GM12864 (cell line): ENCODE data around the gene CDH23.

Source experiments
- DNase-seq: peaks from one replicate; pipeline ENCODE4 v3.0.0-alpha.2; 2011; ENCODE audit warnings: low read depth
- H3K4me3 ChIP-seq: 2 replicates; pipeline ENCODE4 v1.5.1; 2011; ENCODE audit warnings: mild to moderate bottlenecking, low read depth, low read length, control low read depth
- TF ChIP-seq, protein P1 (sequence below): IDR thresholded peaks from 2 replicates; pipeline ENCODE4 v1.5.1; 2011; ENCODE audit warnings: low read depth, mild to moderate bottlenecking, moderate library complexity, low read length, control low read depth, inconsistent platforms; ENCODE audit errors: missing control alignments

The CDH23 gene

DNA sequence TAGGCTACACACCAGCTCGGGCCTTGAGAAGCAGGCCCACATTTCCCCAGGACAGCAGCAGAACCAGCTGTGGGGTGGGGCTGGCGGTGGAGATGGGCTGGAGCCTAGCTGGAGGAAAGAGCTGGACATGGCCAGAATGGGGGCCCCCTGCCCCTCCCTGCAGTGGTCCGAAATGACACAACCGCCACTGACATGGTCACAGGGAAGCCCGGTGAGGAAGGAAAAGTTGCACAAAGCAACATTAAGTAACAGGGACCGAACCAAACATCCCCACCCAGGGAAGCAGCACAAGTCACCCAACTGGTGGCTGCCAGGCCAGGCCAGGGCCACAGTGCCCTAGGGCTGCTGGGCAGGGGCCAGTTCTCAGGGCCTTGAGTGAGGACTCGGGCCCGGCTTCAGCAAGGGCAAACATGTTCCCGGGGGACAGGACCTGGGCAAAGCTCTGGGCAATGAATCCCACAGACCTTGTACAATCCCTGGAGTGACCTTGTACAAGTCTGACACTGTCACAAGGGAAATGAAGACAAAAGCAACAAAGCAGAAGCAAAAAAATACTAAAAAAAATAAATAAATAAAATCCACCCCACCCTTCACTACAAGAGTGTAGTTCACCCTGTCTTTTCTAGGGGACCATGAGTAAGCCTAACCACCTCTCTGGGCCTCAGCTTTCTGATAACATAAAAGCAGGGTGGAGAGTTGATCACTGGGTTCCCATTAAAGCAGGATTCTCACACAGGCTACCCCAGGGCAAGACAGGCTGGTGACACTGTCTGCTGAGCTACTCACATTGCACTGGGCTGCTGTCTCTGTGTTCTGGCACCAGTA, 421.3 kb downstream of the CDH23 start:
- DNase-seq, result no peak
- TF ChIP-seq, protein P1, sequence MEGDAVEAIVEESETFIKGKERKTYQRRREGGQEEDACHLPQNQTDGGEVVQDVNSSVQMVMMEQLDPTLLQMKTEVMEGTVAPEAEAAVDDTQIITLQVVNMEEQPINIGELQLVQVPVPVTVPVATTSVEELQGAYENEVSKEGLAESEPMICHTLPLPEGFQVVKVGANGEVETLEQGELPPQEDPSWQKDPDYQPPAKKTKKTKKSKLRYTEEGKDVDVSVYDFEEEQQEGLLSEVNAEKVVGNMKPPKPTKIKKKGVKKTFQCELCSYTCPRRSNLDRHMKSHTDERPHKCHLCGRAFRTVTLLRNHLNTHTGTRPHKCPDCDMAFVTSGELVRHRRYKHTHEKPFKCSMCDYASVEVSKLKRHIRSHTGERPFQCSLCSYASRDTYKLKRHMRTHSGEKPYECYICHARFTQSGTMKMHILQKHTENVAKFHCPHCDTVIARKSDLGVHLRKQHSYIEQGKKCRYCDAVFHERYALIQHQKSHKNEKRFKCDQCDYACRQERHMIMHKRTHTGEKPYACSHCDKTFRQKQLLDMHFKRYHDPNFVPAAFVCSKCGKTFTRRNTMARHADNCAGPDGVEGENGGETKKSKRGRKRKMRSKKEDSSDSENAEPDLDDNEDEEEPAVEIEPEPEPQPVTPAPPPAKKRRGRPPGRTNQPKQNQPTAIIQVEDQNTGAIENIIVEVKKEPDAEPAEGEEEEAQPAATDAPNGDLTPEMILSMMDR, result no peak
- no peak overlapping the region for H3K4me3 ChIP-seq

GRCh38 chr10:71818674-71819260, 422.0 kb downstream of the CDH23 start:
- TF ChIP-seq, protein P1, result no peak
- no peak overlapping the region for H3K4me3 ChIP-seq

GRCh38 chr10:71819441-71819861, 422.7 kb downstream of the CDH23 start:
- TF ChIP-seq, protein P1, result no peak
- H3K4me3 ChIP-seq, result no peak overlapping the region
- no peak for DNase-seq

More at GRCh38 chr10:71818674-71819260, 422.0 kb downstream of the CDH23 start:
- no peak for DNase-seq

GRCh38 chr10:71819985-71820384, 423.3 kb downstream of the CDH23 start:
- no peak overlapping the region for H3K4me3 ChIP-seq
- DNase-seq, result no peak
- TF ChIP-seq, protein P1, result no peak

GRCh38 chr10:71820966-71821365, 424.2 kb downstream of the CDH23 start:
- TF ChIP-seq, protein P1, result no peak
- no peak for DNase-seq

DNA sequence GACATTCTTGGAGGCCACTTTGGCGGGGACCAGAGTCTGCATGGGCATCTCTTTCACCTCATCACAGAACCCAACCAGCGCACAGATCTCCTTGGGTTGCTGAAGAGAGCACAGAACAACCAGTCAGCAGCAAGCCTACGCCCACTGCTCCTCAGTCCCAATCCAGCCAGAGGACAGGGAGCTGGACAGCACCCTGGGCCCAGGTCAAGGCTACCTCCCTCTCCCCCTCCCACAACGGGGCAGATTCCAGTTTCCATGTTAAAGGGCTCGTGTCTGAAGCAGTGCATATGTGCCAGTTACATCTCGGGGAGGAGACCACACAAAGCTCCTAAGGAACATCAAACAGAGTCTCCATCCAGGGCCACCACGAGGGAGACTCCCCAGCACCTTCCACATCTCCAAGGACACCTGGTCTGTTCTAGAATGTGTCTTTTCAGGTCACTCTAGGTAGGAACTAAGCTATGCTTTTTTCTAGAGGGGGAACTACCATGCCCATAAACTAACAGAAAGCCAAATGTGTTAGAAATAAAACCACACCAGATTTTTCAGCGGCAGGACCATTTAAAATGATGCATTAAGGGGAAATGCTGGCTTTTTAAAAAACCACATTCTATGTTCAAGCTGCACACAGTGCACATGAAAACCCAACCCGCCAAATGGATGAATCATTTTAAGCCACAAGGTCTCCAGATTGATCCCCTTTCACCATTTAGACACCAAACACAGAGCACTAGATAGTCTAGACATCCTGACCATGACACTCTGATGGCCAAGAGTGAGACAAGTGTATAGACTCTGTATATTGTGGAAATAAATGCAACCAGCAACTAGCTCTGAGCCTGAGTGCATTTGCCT, 425.4 kb downstream of the CDH23 start:
- TF ChIP-seq, protein P1, result no peak
- DNase-seq, result no peak
- no peak overlapping the region for H3K4me3 ChIP-seq

More at GRCh38 chr10:71820966-71821365, 424.2 kb downstream of the CDH23 start:
- no peak overlapping the region for H3K4me3 ChIP-seq
